GM19351 (cell line): ENCODE measurements around the gene FANCC.
A peak's percentile ranks its signal among the peaks of the same experiment; 100 is the strongest.

Experiments used
- ATAC-seq: cut with Tn5 transposase; IDR thresholded peaks from one replicate; pipeline ENCODE4 v1.9.1; 2021; ENCODE audit warnings: mild to moderate bottlenecking, moderate library complexity; ENCODE audit not compliant: unreplicated experiment

Gene FANCC

DNA sequence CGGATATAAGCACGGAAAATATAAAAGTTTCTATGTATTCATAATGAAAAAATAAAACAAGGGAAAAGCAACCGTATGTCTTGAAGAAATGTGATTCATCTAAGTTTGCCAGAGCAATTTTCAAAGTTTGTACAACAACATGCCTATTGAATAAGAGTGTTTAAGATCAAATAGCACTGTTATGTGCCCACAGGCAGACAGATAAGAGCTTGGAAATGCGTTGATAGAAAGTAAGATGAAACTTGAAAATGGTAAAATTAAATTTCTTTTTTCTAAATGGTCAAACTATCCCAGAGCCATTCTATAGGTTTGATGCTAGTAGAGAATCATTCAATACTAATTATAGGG is 189.4 kb downstream of the FANCC start:
- no peak for ATAC-seq

- peak; percentile 76 for ATAC-seq
Observed at GRCh38 chr9:95127249-95128176, 190.0 kb downstream of the FANCC start.

DNA sequence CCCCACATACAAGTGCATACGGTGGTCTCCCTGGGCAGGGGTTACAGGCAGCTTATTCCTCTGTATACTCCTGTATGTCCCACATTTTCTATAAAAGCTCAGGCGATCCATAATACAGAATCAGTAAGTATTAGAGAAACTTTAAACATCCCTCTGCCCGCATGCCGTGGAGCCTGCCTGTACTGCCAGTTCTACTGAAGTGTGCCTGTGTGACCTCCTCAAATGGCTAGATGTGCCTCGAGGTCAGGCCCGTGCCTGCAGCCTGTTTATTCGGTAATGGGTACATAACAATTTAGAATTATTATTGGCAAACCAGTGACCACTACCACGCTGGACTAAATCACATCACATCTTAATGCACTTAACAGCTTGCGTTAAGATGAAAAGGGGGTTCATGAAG is 190.8 kb downstream of the FANCC start:
- no peak for ATAC-seq

DNA sequence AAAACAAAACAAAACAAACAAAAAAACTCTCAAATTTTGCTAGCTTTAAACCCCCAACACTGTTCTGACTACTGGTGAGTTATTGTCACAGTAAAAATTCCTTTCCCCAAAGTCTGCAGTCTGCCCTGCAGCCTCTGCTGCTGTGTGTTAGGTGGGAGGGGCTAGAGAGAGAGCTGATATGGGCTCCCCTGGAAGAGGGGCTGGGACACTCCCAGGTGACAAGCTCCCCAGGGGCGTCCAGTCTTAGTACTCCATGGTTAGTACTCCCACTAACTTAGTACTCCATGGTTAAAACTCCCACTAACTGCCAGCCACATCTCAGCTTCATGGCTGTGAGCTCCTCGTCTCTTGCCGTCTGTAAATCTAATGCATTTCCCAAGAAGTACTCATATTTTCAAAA is 191.9 kb downstream of the FANCC start:
- ATAC-seq = no peak

DNA sequence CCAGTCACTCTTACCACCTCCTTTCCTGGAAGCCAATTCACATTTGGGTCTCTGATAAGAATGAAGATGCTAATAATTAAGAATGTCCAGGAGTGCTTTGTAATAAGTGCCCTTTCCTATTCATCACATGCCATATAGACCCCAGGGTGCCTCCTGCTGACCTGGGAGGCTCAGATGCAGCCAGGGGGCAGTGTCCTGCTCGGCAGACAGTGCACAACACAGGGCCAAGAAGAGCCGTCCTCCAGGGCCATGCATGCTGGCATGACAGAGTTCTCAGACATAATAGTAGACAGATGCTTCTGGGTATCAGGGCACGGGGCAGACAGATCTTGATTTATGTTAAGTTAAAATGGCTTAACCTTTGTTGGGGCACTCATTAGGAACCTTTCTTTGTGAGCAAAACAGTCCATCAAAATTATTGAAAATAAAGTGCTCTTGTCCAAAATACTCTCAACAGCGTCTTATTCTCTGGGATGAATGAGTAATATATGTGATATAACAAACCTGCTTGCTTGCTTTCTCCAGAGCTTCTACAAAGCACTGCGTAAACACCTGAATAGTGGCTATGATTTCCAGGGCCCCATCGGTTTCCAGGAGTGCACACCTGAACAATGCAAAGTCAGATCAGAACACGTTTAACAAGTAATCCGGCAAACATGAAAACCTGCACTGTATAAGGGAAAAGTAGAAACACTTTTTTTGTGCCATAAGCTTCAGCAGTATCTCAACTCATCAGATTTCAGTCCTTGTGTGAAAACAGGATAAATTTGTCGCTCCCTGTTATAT is 192.7 kb downstream of the FANCC start:
- no peak for ATAC-seq

- ATAC-seq = no peak
Observed at GRCh38 chr9:95120781-95121370, 196.6 kb downstream of the FANCC start.

DNA sequence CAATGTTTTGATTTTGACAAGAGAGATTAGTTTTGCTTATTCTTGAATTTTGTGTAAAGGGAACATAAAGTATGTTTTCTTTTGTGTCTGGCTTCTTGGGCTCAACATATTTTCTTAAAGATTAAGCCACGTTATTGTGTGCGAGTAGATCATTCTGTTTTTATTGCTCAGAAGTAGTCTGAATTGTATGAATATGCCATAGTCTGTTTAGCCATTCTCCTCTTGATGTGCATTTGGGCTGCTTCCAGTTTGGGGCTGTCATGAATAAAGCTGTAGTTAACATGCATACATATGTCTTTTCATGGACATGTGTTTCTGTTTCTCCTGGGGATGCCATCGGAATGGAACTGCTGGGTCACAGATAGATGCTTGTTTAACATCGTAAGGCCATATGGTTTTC is 198.9 kb downstream of the FANCC start:
- no peak for ATAC-seq

DNA sequence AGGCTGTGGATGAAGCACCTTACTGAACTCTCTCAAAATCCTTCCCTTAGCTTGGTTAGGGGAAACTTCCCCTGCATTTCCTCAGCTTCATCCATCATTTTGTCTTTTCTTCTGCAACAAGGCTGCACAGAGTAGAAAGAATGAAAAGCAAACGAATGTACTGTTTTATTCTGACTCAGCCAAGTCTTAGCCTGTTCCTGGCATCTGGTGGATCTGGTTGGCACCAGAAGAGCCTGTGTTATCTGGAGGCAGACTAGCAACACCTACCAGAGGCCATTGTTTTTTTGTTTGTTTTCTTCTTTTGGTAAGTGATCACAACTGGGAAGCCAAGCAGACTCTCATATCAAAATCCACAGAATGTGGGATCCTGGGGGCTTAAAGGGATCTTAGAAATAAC is 200.7 kb downstream of the FANCC start:
- no peak for ATAC-seq

GRCh38 chr9:95116002-95116807 is 201.3 kb downstream of the FANCC start:
- no peak for ATAC-seq

GRCh38 chr9:95115104-95115503 is 202.4 kb downstream of the FANCC start:
- ATAC-seq = no peak

DNA sequence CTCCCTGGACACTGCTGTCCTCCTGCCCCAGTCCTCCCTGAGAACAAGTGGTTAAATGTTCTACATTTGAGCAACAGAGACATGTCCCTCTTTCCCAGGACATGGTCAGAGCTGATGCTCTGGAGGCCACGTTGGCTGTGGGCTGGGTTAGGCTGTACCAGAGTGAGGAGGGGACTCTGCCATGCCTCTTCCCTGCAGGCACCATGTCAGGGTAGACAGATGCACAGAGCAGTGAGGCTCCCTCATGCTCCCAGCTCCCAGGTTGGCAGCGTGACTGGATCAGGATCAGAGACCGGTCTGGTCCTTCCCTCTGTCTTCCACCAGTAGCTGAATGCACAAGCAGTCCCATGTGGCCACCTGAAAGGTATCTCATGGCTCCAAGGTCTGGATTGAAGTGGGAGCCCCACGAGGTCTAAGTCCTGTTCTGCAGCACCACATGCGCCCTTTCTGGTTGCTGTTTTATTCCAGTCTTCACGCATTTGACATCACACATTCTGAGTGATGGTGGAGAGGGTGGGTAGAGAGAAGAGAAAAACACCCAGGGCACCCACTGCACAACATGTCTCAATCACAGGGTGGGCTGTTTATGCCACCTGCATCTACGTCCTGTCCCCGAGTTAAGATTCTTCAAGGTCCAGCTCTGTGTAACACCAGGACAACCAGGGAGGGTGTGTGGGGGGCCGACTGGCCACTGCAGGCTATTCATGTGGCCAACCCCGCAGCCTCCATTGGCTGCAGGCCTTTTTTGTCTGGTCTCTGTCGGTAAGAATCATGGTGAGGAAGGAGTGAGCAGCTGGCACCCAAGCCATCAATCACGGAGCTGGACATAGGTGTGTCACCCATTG is 204.9 kb downstream of the FANCC start:
- ATAC-seq = no peak

DNA sequence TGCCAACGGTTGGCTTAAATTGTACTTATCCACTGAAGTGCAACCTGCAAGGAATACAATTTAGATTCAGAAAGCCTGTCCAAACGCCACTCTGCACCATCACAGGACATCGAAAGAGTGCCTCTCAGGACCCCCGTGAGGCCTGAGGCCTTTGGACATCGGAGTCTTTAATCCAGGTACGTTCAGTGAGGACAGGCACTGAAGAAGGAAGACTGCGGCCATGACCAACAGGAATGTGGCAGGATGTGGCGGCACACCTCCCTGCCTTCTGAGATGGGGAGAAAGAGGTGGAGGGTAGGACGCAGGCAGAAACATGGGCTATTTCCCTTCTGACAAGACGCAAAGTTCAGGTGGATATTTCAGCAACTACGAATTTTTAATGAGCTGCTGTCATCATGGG is 205.8 kb downstream of the FANCC start:
- no peak for ATAC-seq

- ATAC-seq = no peak
Observed at GRCh38 chr9:95110921-95111525, 206.5 kb downstream of the FANCC start.

DNA sequence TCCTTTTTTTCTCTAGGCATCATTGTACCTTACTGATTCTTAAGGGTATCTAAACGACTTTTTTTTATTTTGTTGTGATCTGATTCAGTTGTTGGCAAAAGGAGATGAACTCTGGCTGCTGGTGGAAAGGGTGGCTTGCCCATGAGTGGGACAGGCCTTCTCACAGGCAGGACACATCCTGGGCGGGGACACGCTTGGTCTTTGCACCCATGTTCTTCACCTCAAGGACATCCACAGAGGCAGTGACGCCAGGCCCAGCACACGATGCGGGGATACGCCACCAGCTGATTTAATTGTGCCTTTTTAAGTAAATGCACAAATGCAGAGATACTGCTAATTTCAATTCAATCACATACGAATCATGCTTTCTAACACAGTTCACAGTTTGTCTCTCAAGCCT is 208.1 kb downstream of the FANCC start:
- ATAC-seq = no peak

DNA sequence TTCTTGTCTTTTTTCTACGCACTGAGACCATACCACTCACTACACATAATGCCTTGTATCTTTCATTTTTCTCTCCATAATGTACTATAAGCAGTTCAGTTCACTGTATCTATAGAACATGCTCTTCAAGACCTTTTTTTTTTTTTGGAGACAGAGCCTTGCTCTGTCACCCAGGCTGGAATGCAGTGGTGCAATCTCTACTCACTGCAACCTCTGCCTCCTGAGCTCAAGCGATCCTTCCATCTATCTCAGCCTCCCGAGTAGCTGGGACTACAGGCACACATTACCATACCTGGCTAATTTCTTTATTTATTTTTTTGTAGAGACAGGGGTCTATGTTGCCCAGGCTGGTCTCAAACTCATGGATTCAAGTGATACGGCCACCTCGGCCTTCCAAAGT is 208.7 kb downstream of the FANCC start:
- ATAC-seq = no peak

GRCh38 chr9:95107976-95108375 is 209.5 kb downstream of the FANCC start:
- no peak for ATAC-seq

GRCh38 chr9:95107001-95107749 is 210.3 kb downstream of the FANCC start:
- no peak for ATAC-seq

DNA sequence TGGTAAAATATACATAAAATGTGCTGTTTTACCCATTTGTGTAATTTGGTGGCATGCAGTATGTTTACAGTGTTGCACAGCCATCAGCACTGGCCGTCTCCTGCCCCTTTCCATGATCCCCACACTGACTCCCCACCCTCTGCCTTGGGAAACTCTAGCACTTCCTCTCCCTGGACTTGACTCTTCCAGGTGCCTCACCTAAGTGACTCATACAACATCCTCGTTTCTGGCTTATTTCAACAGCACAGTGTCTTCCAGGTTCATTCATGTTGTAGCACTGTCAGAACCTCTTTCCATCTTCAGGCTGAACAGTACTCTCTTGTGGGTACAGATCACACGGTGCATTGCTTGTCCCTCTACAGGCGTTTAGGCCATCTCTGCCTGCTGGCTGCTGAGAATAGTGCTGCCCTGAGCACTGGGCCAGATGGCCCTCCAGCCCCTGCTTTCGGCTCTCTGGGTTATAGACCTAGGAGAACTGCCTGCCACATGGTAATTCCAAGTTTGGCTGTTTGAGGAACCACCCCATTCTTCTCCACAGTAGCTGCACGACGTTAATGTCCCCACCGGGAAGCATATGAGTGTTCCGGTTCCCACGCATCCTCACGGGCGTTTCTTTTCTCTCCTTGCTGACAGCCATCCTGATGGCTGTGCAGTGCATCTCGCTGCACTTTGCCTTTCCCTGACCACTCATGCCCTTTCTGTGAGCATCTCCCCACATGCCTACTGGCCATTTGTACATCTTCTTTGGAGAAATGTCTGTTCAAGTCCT is 211.8 kb downstream of the FANCC start:
- no peak for ATAC-seq
